ENCODE results near the gene C11orf54. TPM values are rescaled to one million over a fixed set of nuclear protein-coding genes. Genes with fewer than 3 reads are reported as not detected.

C11orf54 gene
- total and polyA plus RNA-seq, 4 donors, result 60.8 to 154 (median 114) TPM

- TF ChIP-seq REST (IDR thresholded peaks at IDR 0.05) (no peak), ZBTB33 (IDR thresholded peaks at IDR 0.05) (no peak), RAD21 (IDR thresholded peaks at IDR 0.05) (no peak), TAF1 (conservative IDR thresholded peaks at IDR 0.05) (no peak)
Measured at GRCh38 chr11:93736129-93736528, 5.3 kb upstream of the C11orf54 start (continued).

GRCh38 chr11:93737904-93738612 is 3.4 kb upstream of the C11orf54 start:
- H3K9ac ChIP-seq (ENCODE audit: low read depth in 1 of 2, low read length in 2 of 2), result no peak overlapping the region
- TF ChIP-seq GABPA (IDR thresholded peaks at IDR 0.05 in 1 of 2, conservative IDR thresholded peaks at IDR 0.05 in 1 of 2) (no peak), TAF1 (conservative IDR thresholded peaks at IDR 0.05) (no peak), HNF4A (conservative IDR thresholded peaks at IDR 0.05) (no peak), CTCF (IDR thresholded peaks at IDR 0.05; ENCODE audit: low read depth, low read length, missing input control) (no peak), FOXA1 (IDR thresholded peaks at IDR 0.05) (no peak), JUND (IDR thresholded peaks at IDR 0.05) (no peak), RXRA (IDR thresholded peaks at IDR 0.05) (no peak), ATF3 (IDR thresholded peaks at IDR 0.05) (no peak), REST (IDR thresholded peaks at IDR 0.05) (no peak), NR2F2 (IDR thresholded peaks at IDR 0.05) (no peak), FOXA2 (IDR thresholded peaks at IDR 0.05) (no peak), SP1 (IDR thresholded peaks at IDR 0.05) (no peak), YY1 (IDR thresholded peaks at IDR 0.05) (no peak), RAD21 (IDR thresholded peaks at IDR 0.05) (no peak), MAX (IDR thresholded peaks at IDR 0.05) (no peak), ZBTB33 (IDR thresholded peaks at IDR 0.05) (no peak), EGR1 (IDR thresholded peaks at IDR 0.05; ENCODE audit: low read depth in 2 of 2) (no peak), HNF4G (IDR thresholded peaks at IDR 0.05) (no peak)
- no peak overlapping the region for H3K4me3 ChIP-seq (ENCODE audit: low read depth in 1 of 3, low read length in 3 of 3)
- no peaks in the 10 kb centered on the region for H3K27me3 ChIP-seq (ENCODE audit: control insufficient read depth in 4 of 4, insufficient read depth in 4 of 4, low read length in 3 of 4)
- no peaks in the 10 kb centered on the region for H3K9me3 ChIP-seq (ENCODE audit: control insufficient read depth in 4 of 4, low read length in 3 of 4)
- peaks cover 7 to 19% (median 15%) of the 10 kb centered on the region in 4 donors for H3K4me1 ChIP-seq (ENCODE audit: control insufficient read depth in 4 of 4, insufficient read depth in 4 of 4, low read length in 3 of 4)
- no peak for DNase-seq (ENCODE audit: low spot score)
- WGBS, result 66% methylated on average over 6 of the region's 6 CpGs
- peaks cover 4 to 56% (median 50%) of the 10 kb centered on the region in 4 donors for H3K36me3 ChIP-seq (ENCODE audit: control insufficient read depth in 4 of 4, insufficient read depth in 3 of 4, low read depth in 1 of 4, low read length in 3 of 4)
- H3K27ac ChIP-seq (ENCODE audit: low read depth in 1 of 2, low read length in 2 of 2), result no peak overlapping the region

Measured in liver (tissue), 9 donors.